Loucy (cell line): ENCODE data around the gene POLR2I.

Experiments used
- H2AFZ ChIP-seq: fragments of 200-600 bp; sonication (generic); 2 replicates; pipeline ENCODE4 v1.6.0; 2016; ENCODE audit warnings: antibody characterized with exemption, mild to moderate bottlenecking, low read length, moderate library complexity
- H3F3A ChIP-seq: fragments of 200-600 bp; 2 replicates; pipeline ENCODE4 v1.6.0; 2016; ENCODE audit warnings: antibody characterized with exemption, low read depth, mild to moderate bottlenecking
- H3K27me3 ChIP-seq: fragments of 200-600 bp; sonication (generic); 2 replicates; pipeline ENCODE4 v1.6.1; 2014; ENCODE audit warnings: low read length, mild to moderate bottlenecking; ENCODE audit not compliant: insufficient read depth, poor library complexity, severe bottlenecking
- H3K36me3 ChIP-seq: fragments of 200-600 bp; sonication (generic); 2 replicates; pipeline ENCODE4 v1.6.1; 2016; ENCODE audit warnings: low read length; ENCODE audit not compliant: insufficient read depth
- H3K4me1 ChIP-seq: fragments of 200-600 bp; sonication (generic); 2 replicates; pipeline ENCODE4 v1.5.1; 2014; ENCODE audit warnings: low read length, mild to moderate bottlenecking; ENCODE audit not compliant: insufficient read depth, poor library complexity, severe bottlenecking
- H3K4me2 ChIP-seq: fragments of 200-600 bp; sonication (generic); 2 replicates; pipeline ENCODE4 v1.6.0; 2014; ENCODE audit warnings: antibody characterized with exemption, low read length, low read depth, mild to moderate bottlenecking; ENCODE audit not compliant: poor library complexity, severe bottlenecking
- H3K4me3 ChIP-seq: fragments of 200-600 bp; sonication (generic); 2 replicates; pipeline ENCODE4 v1.5.1; 2014; ENCODE audit warnings: low read length, mild to moderate bottlenecking, mixed read lengths; ENCODE audit not compliant: poor library complexity, severe bottlenecking
- H3K79me2 ChIP-seq: fragments of 200-600 bp; sonication (generic); 2 replicates; pipeline ENCODE4 v1.6.1; 2014; ENCODE audit warnings: low read length; ENCODE audit not compliant: insufficient read depth
- H3K9ac ChIP-seq: fragments of 200-600 bp; sonication (generic); 2 replicates; pipeline ENCODE4 v1.6.0; 2014; ENCODE audit warnings: mild to moderate bottlenecking, low read depth, low read length, moderate library complexity; ENCODE audit not compliant: poor library complexity, severe bottlenecking
- H3K9me2 ChIP-seq: fragments of 200-600 bp; sonication (generic); replicated peaks from 2 replicates; pipeline ENCODE4 v1.6.1; 2016; ENCODE audit warnings: low read depth, low read length, mixed read lengths
- H3K9me3 ChIP-seq: fragments of 200-600 bp; sonication (generic); 2 replicates; pipeline ENCODE4 v1.6.1; 2014; ENCODE audit warnings: mild to moderate bottlenecking, antibody characterized with exemption, low read length, low read depth; ENCODE audit not compliant: insufficient read depth
- H4K20me1 ChIP-seq: fragments of 200-600 bp; sonication (generic); 2 replicates; pipeline ENCODE4 v1.6.0; 2014; ENCODE audit warnings: antibody characterized with exemption, low read length, mild to moderate bottlenecking; ENCODE audit not compliant: insufficient read depth, poor library complexity, severe bottlenecking
- CTCF ChIP-seq: fragments of 200-600 bp; sonication (generic); conservative IDR thresholded peaks from 2 replicates; pipeline ENCODE4 v1.5.1; 2014; ENCODE audit warnings: mild to moderate bottlenecking, antibody characterized with exemption, low read length
- EZH2phosphoT487 ChIP-seq: fragments of 200-600 bp; IDR thresholded peaks from 2 replicates; pipeline ENCODE4 v1.6.1; 2018; ENCODE audit warnings: antibody characterized with exemption, mild to moderate bottlenecking, moderate library complexity, borderline replicate concordance

Gene POLR2I

DNA sequence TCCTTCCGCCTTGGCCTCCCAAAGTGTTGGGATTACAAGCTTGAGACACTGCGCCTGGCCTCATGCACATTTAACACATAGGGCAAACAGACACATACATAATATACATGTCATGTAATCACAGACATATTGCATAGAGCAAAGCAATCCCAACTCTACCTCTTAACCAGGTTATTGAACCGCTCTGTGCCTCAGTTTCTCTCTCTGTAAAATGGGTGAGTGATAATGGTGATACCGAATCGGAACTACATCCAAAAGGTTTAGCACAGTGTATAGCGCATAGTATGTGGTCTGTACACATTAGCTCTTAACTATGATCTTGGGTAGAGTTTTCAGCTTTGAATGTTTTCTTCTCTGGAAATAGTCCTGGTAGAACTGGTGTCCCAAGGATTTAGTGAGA, 29.9 kb upstream of the POLR2I start:
- peaks cover 20% of the 10 kb centered on the region; the same call in 1 of the 2 replicates for H3K79me2 ChIP-seq
- no peak overlapping the region for H3K4me2 ChIP-seq
- H3K27me3 ChIP-seq, result no peaks in the 10 kb centered on the region
- H3K9me2 ChIP-seq, result no peaks in the 10 kb centered on the region
- H3K4me1 ChIP-seq, result peaks cover 9% of the 10 kb centered on the region
- TF ChIP-seq EZH2phosphoT487 (no peak), CTCF (no peak)
- H3K9me3 ChIP-seq, result no peaks in the 10 kb centered on the region
- H3F3A ChIP-seq, result no peaks in the 10 kb centered on the region
- peaks cover 25% of the 10 kb centered on the region for H4K20me1 ChIP-seq
- H3K9ac ChIP-seq, result no peak overlapping the region
- H3K36me3 ChIP-seq, result peaks cover 46% of the 10 kb centered on the region
- no peak overlapping the region for H3K4me3 ChIP-seq
- H2AFZ ChIP-seq, result no peak overlapping the region

DNA sequence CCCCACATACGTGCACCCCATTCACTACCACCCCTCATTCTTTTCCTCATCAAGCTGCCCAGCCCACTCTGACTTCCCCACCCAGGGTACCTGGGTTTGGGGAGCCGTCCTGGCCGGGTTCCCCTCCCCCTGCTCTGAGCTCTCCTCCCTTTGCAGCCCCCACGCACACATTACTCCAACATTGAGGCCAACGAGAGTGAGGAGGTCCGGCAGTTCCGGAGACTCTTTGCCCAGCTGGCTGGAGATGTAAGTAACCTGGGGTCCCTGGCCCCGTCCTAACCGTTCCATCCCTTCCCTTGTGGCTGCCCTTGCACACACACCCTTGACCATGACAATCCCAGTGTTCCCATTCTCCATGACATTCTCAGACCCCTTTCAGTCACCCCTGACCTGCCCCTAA, 27.8 kb upstream of the POLR2I start:
- H3K79me2 ChIP-seq, result peaks cover 20% of the 10 kb centered on the region; the same call in 1 of the 2 replicates
- H3K4me1 ChIP-seq, result peaks cover 9% of the 10 kb centered on the region
- no peaks in the 10 kb centered on the region for H3F3A ChIP-seq
- no peak for TF ChIP-seq CTCF
- no peak for TF ChIP-seq EZH2phosphoT487
- H3K9ac ChIP-seq, result no peak overlapping the region
- H3K9me3 ChIP-seq, result no peaks in the 10 kb centered on the region
- H2AFZ ChIP-seq, result no peak overlapping the region
- no peaks in the 10 kb centered on the region for H3K9me2 ChIP-seq
- H3K4me3 ChIP-seq, result no peak overlapping the region
- peaks cover 35% of the 10 kb centered on the region for H3K36me3 ChIP-seq
- H3K4me2 ChIP-seq, result no peak overlapping the region
- H4K20me1 ChIP-seq, result peaks cover 22% of the 10 kb centered on the region
- H3K27me3 ChIP-seq, result no peaks in the 10 kb centered on the region

- H4K20me1 ChIP-seq, result peaks cover 22% of the 10 kb centered on the region
- H3K4me1 ChIP-seq, result peaks cover 9% of the 10 kb centered on the region
- H3K4me3 ChIP-seq, result peak overlapping the region; percentile 80
- no peak overlapping the region for H2AFZ ChIP-seq
- peak overlapping the region; percentile 64 for H3K4me2 ChIP-seq
- H3K9me2 ChIP-seq, result no peaks in the 10 kb centered on the region
- TF ChIP-seq CTCF (no peak), EZH2phosphoT487 (no peak)
- H3F3A ChIP-seq, result no peaks in the 10 kb centered on the region
- no peak overlapping the region for H3K9ac ChIP-seq
- H3K79me2 ChIP-seq, result peaks cover 20% of the 10 kb centered on the region; the same call in 1 of the 2 replicates
- H3K36me3 ChIP-seq, result peaks cover 32% of the 10 kb centered on the region
- H3K9me3 ChIP-seq, result no peaks in the 10 kb centered on the region
- H3K27me3 ChIP-seq, result no peaks in the 10 kb centered on the region
Measured at GRCh38 chr19:36142046-36142445, 27.4 kb upstream of the POLR2I start.
